Keratinocyte (primary cell): Measurements from ENCODE around the gene FRMPD1.
A peak's percentile ranks its signal among the peaks of the same experiment; 100 is the strongest.

Source experiments
- EZH2 ChIP-seq: IDR thresholded peaks from one replicate; pipeline ENCODE4 v1.6.1; 2012; ENCODE audit warnings: inconsistent platforms, mild to moderate bottlenecking, low read length, moderate library complexity
- TF ChIP-seq, protein P1 (sequence below), 3 experiments: IDR thresholded peaks in 1 of 3; conservative IDR thresholded peaks in 1 of 3; optimal IDR thresholded peaks in 1 of 3; 2 replicates in 2 of 3; 3 replicates in 1 of 3; pipeline versions ENCODE3 to v1.5.1; 2011; ENCODE audit warnings: low read length in 3 of 3, mild to moderate bottlenecking in 3 of 3, moderate library complexity in 2 of 3, control low read depth in 1 of 3, inconsistent platforms in 1 of 3; ENCODE audit not compliant: insufficient read depth in 2 of 3; ENCODE audit errors: extremely low read depth in 1 of 3

DNA sequence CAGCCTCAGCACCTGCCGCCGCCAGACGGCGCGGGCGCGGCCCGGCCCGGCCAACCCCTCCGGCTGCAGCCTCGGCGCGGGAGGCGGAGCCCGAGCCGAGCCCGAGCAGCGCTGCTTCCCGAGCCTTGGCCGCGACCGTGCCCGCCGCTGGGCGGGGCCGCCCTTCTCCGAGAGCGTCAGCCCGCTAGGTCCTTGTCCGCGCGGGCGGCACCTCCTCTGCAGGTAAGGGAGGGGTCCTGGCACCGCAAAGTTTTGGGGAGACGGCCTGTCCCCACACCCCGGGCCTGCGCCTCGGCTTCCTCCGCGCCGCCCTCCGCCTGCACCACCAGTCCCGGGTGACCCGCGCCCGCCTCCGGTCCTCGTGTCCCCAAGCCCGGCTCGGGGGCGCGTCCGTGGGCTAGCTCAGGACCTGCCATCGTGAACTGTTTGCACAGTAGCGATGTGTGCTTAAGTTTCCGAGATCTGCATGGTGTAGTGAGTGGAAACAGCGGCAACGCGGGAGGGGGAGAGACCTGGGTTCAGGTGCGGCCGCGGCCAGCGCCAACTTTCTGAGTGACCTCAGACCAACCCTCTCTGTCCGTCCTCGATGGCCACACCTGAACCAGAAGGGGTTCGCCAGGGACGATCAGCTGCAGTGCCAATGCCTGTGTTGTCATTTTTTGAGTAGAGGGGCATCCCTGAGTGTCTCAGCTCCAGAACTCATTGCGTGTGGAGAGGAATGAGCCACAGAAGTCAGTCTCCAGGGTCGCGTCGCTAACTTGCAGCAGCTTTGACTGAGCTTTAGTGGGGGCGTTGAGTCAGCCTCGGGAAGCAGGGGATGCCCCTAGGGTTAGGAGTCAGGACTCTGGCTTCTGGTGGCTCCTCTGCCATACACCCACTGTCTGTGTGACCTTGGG lies at the start of gene FRMPD1:
- peak; percentile 96 for TF ChIP-seq EZH2
- TF ChIP-seq, protein P1, sequence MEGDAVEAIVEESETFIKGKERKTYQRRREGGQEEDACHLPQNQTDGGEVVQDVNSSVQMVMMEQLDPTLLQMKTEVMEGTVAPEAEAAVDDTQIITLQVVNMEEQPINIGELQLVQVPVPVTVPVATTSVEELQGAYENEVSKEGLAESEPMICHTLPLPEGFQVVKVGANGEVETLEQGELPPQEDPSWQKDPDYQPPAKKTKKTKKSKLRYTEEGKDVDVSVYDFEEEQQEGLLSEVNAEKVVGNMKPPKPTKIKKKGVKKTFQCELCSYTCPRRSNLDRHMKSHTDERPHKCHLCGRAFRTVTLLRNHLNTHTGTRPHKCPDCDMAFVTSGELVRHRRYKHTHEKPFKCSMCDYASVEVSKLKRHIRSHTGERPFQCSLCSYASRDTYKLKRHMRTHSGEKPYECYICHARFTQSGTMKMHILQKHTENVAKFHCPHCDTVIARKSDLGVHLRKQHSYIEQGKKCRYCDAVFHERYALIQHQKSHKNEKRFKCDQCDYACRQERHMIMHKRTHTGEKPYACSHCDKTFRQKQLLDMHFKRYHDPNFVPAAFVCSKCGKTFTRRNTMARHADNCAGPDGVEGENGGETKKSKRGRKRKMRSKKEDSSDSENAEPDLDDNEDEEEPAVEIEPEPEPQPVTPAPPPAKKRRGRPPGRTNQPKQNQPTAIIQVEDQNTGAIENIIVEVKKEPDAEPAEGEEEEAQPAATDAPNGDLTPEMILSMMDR (optimal IDR thresholded peaks at IDR 0.05 in 1 of 3, IDR thresholded peaks at IDR 0.05 in 1 of 3, conservative IDR thresholded peaks at IDR 0.05 in 1 of 3; ENCODE audit: extremely low read depth in 1 of 3, insufficient read depth in 2 of 3, low read length in 3 of 3), result peak in 1 of 3 experiments; percentile 17
